GM23338 (cell line): Measurements from ENCODE around the gene HP. TPM values are rescaled to one million over a fixed set of nuclear protein-coding genes. Genes with fewer than 3 reads are reported as not detected.

Experiments
- ATAC-seq: fragments of 200-7000 bp; cut with Tn5 transposase; 3 replicates; pipeline ENCODE4 v1.9.1; 2020
- DNase-seq: peaks from one replicate; pipeline ENCODE4 v3.0.0-alpha.2; 2015; ENCODE audit warnings: low spot score
- H2AFZ ChIP-seq: fragments of 200-600 bp; sonication (generic); 2 replicates; pipeline ENCODE4 v1.8.0; 2016; ENCODE audit warnings: antibody characterized with exemption, mild to moderate bottlenecking, moderate library complexity
- H3F3A ChIP-seq: fragments of 200-600 bp; sonication (generic); replicated peaks from 2 replicates; pipeline ENCODE4 v1.8.0; 2017; ENCODE audit warnings: antibody characterized with exemption, mixed run types, low read depth
- H3K27ac ChIP-seq: fragments of 200-600 bp; sonication (generic); 2 replicates; pipeline ENCODE4 v1.6.1; 2016; ENCODE audit warnings: low read depth
- H3K27me3 ChIP-seq: fragments of 200-600 bp; sonication (generic); 2 replicates; pipeline ENCODE4 v1.8.0; 2016; ENCODE audit warnings: mild to moderate bottlenecking, mixed run types, moderate library complexity; ENCODE audit not compliant: insufficient read depth
- H3K36me3 ChIP-seq: fragments of 200-600 bp; sonication (generic); 2 replicates; pipeline ENCODE4 v1.8.0; 2016; ENCODE audit warnings: mild to moderate bottlenecking; ENCODE audit not compliant: insufficient read depth
- H3K4me1 ChIP-seq: fragments of 200-600 bp; sonication (generic); 2 replicates; pipeline ENCODE4 v1.8.0; 2016; ENCODE audit warnings: mild to moderate bottlenecking, moderate library complexity; ENCODE audit not compliant: insufficient read depth
- H3K4me2 ChIP-seq: fragments of 200-600 bp; sonication (generic); 2 replicates; pipeline ENCODE4 v1.7.1; 2017; ENCODE audit warnings: mixed run types
- H3K4me3 ChIP-seq: fragments of 200-600 bp; sonication (generic); 2 replicates; pipeline ENCODE4 v1.6.1; 2016; ENCODE audit warnings: mixed run types
- H3K79me2 ChIP-seq: fragments of 200-600 bp; sonication (generic); replicated peaks from 2 replicates; pipeline ENCODE4 v1.8.0; 2017; ENCODE audit warnings: mild to moderate bottlenecking; ENCODE audit not compliant: insufficient read depth
- H3K9me2 ChIP-seq: fragments of 200-600 bp; sonication (generic); 2 replicates; pipeline ENCODE4 v1.8.0; 2017; ENCODE audit not compliant: insufficient read depth
- H4K20me1 ChIP-seq: fragments of 200-600 bp; sonication (generic); replicated peaks from 2 replicates; pipeline ENCODE4 v1.8.0; 2017; ENCODE audit warnings: mild to moderate bottlenecking; ENCODE audit not compliant: insufficient read depth
- H3K27ac Mint-ChIP-seq: 2 replicates; pipeline ENCODE4 v1.8.0; 2020; ENCODE audit warnings: inconsistent platforms, mild to moderate bottlenecking, moderate library complexity, mixed read lengths
- H3K27me3 Mint-ChIP-seq: 3 replicates; pipeline ENCODE4 v1.8.0; 2022; ENCODE audit warnings: low read depth, mild to moderate bottlenecking, moderate library complexity, mixed read lengths, inconsistent platforms; ENCODE audit not compliant: insufficient read depth, poor library complexity
- H3K36me3 Mint-ChIP-seq: 3 replicates; pipeline ENCODE4 v1.8.0; 2021; ENCODE audit warnings: low read depth, mild to moderate bottlenecking, inconsistent platforms, moderate library complexity, mixed read lengths
- H3K4me1 Mint-ChIP-seq: 3 replicates; pipeline ENCODE4 v1.8.0; 2020; ENCODE audit warnings: mild to moderate bottlenecking, inconsistent platforms, mixed read lengths
- H3K4me3 Mint-ChIP-seq: 3 replicates; pipeline ENCODE4 v1.8.0; 2021; ENCODE audit warnings: moderate library complexity, mild to moderate bottlenecking, inconsistent platforms, mixed read lengths
- H3K9me3 Mint-ChIP-seq: 3 replicates; pipeline ENCODE4 v1.8.0; 2020; ENCODE audit warnings: moderate library complexity, mild to moderate bottlenecking, inconsistent platforms, mixed read lengths
- ETS1 ChIP-seq: IDR thresholded peaks from 2 replicates; pipeline ENCODE4 v1.6.1; 2016; ENCODE audit warnings: antibody characterized with exemption
- EZH2 ChIP-seq: fragments of 200-600 bp; sonication (generic); IDR thresholded peaks from one replicate; pipeline ENCODE4 v1.8.0; 2017; ENCODE audit warnings: antibody characterized with exemption, mild to moderate bottlenecking, low read depth; ENCODE audit not compliant: unreplicated experiment
- JUNB ChIP-seq: IDR thresholded peaks from one replicate; pipeline ENCODE4 v1.6.1; 2016; ENCODE audit warnings: antibody characterized with exemption; ENCODE audit not compliant: unreplicated experiment
- NANOG ChIP-seq: IDR thresholded peaks from 2 replicates; pipeline ENCODE4 v1.6.1; 2016; ENCODE audit warnings: antibody characterized with exemption, borderline replicate concordance
- POLR2AphosphoS5 ChIP-seq: IDR thresholded peaks from 2 replicates; pipeline ENCODE4 v1.6.1; 2016; ENCODE audit warnings: antibody characterized with exemption, low read depth
- REST ChIP-seq: IDR thresholded peaks from one replicate; pipeline ENCODE4 v1.6.1; 2018; ENCODE audit warnings: antibody characterized with exemption; ENCODE audit not compliant: unreplicated experiment
- STAT1 ChIP-seq: IDR thresholded peaks from one replicate; pipeline ENCODE4 v1.6.1; 2016; ENCODE audit warnings: antibody characterized with exemption; ENCODE audit not compliant: unreplicated experiment
- ZNF462 ChIP-seq: fragments of 250-450 bp; sonication (Bioruptor Pico); IDR thresholded peaks from 2 replicates; pipeline ENCODE4 v1.5.0; 2020; ENCODE audit warnings: mild to moderate bottlenecking, moderate library complexity
- polyA plus RNA-seq: library from polyadenylated mRNA; unstranded; fragments of >200 nt; fragmentation: Nextera tagmentation; extraction: Ambion mirVana; gene quantifications from 2 replicates; pipeline ENCODE4 v1.2.1, GENCODE V29; 2016
- total RNA-seq: library from RNA; depleted of rRNA; stranded (reverse); fragments of >200 nt; shearing (Covaris generic); gene quantifications from 2 replicates; pipeline ENCODE4 v1.2.3, GENCODE V29; 2014

HP gene
- total and polyA plus RNA-seq, 2 experiments from 2014 or later: 0.26 TPM; not detected in 1

GRCh38 chr16:72108353-72109102 is 54.2 kb downstream of the HP start (continued):
- TF ChIP-seq REST: no peak
- no peak for TF ChIP-seq EZH2
- no peak for TF ChIP-seq STAT1
- TF ChIP-seq POLR2AphosphoS5: no peak

- Histone ChIP-seq H3K9me2 (no peaks in the 10 kb centered on the region), H3K79me2 (no peaks in the 10 kb centered on the region)
- peaks cover 86% of the 10 kb centered on the region for H3K36me3 Mint-ChIP-seq
Measured at GRCh38 chr16:72109300-72109699, 55.0 kb downstream of the HP start.

More at GRCh38 chr16:72109300-72109699, 55.0 kb downstream of the HP start:
- no peak overlapping the region for H3K4me3 Mint-ChIP-seq
- Histone ChIP-seq H3K36me3 (peaks cover 42% of the 10 kb centered on the region), H3K27me3 (no peaks in the 10 kb centered on the region), H3K4me3 (no peak overlapping the region), H3K4me1 (no peaks in the 10 kb centered on the region), H3K27ac (no peak overlapping the region), H4K20me1 (no peaks in the 10 kb centered on the region; the same call in 1 of the 2 replicates), H3F3A (no peaks in the 10 kb centered on the region), H3K4me2 (no peak overlapping the region), H2AFZ (no peak overlapping the region)
- DNase-seq (no peak), ATAC-seq (no peak)
- no peak overlapping the region for H3K27ac Mint-ChIP-seq
- peaks cover 2% of the 10 kb centered on the region for H3K27me3 Mint-ChIP-seq
- H3K9me3 Mint-ChIP-seq: no peaks in the 10 kb centered on the region
- no peak for TF ChIP-seq ETS1
- no peak for TF ChIP-seq EZH2
- no peak for TF ChIP-seq ZNF462 (CRISPR knock-in tag)
- no peak for TF ChIP-seq NANOG
- no peak for TF ChIP-seq JUNB
- TF ChIP-seq REST: no peak
- no peaks in the 10 kb centered on the region for H3K4me1 Mint-ChIP-seq
